ENCODE measurements around the gene C14orf180. TPM values are rescaled to one million over a fixed set of nuclear protein-coding genes. Genes with fewer than 3 reads are reported as not detected.
"Not testable (repeated sequence)": the region's sequence is repeated elsewhere in the genome, so short reads cannot be mapped to it uniquely, and the experiment has no call there.

The C14orf180 gene
- total RNA-seq, 1 donor = not detected

- no peak for TF ChIP-seq CTCF (IDR thresholded peaks at IDR 0.05; ENCODE audit: insufficient read depth, low read length)
- H3K4me3 ChIP-seq (ENCODE audit: low read depth, low read length) = no peak overlapping the region
- DNase-seq (ENCODE audit: low read depth) = no peak
These were observed 4.5 kb upstream of the C14orf180 start for GRCh38 chr14:104574978-104575583.

- H3K4me3 ChIP-seq (ENCODE audit: low read depth, low read length) = no peak overlapping the region
- no peak for TF ChIP-seq CTCF (IDR thresholded peaks at IDR 0.05; ENCODE audit: insufficient read depth, low read length)
- DNase-seq (ENCODE audit: low read depth) = peak; percentile 22
These were observed 3.2 kb upstream of the C14orf180 start for GRCh38 chr14:104576232-104576969.

GRCh38 chr14:104576970-104577332, 2.6 kb upstream of the C14orf180 start:
- no peak for DNase-seq (ENCODE audit: low read depth)
- no peak for TF ChIP-seq CTCF (IDR thresholded peaks at IDR 0.05; ENCODE audit: insufficient read depth, low read length)

GRCh38 chr14:104577426-104577825, 2.1 kb upstream of the C14orf180 start:
- no peak for TF ChIP-seq CTCF (IDR thresholded peaks at IDR 0.05; ENCODE audit: insufficient read depth, low read length)
- no peak for DNase-seq (ENCODE audit: low read depth)
- no peak overlapping the region for H3K4me3 ChIP-seq (ENCODE audit: low read depth, low read length)

More at GRCh38 chr14:104576970-104577332, 2.6 kb upstream of the C14orf180 start:
- H3K4me3 ChIP-seq (ENCODE audit: low read depth, low read length) = no peak overlapping the region

- no peak for DNase-seq (ENCODE audit: low read depth)
- TF ChIP-seq CTCF (IDR thresholded peaks at IDR 0.05; ENCODE audit: insufficient read depth, low read length) = no peak
- H3K4me3 ChIP-seq (ENCODE audit: low read depth, low read length) = no peak overlapping the region
These were observed 1.7 kb upstream of the C14orf180 start for GRCh38 chr14:104577847-104578301.

- no peak for TF ChIP-seq CTCF (IDR thresholded peaks at IDR 0.05; ENCODE audit: insufficient read depth, low read length)
- no peak for DNase-seq (ENCODE audit: low read depth)
- no peak overlapping the region for H3K4me3 ChIP-seq (ENCODE audit: low read depth, low read length)
These were observed 1.2 kb upstream of the C14orf180 start for GRCh38 chr14:104578321-104578720.

GRCh38 chr14:104579939-104580338, 375 bp downstream of the C14orf180 start:
- not testable (repeated sequence) for H3K4me3 ChIP-seq (ENCODE audit: low read depth, low read length); DNase-seq (ENCODE audit: low read depth)
